ENCODE results near the gene KANK2.

- TF ChIP-seq EZH2 (IDR thresholded peaks at IDR 0.05) = no peak
- TF ChIP-seq POLR2AphosphoS5 (IDR thresholded peaks at IDR 0.05; ENCODE audit: borderline replicate concordance, low read depth, low read length) = no peak
- TF ChIP-seq FOXP2 (optimal IDR thresholded peaks at IDR 0.05; ENCODE audit: control extremely low read depth, extremely low read length, insufficient read depth) = no peak
These were observed 8.7 kb upstream of the KANK2 start for GRCh38 chr19:11205939-11206570.

All from SK-N-MC (cell line).